Measurements from ENCODE around the gene BRICD5.

DNA sequence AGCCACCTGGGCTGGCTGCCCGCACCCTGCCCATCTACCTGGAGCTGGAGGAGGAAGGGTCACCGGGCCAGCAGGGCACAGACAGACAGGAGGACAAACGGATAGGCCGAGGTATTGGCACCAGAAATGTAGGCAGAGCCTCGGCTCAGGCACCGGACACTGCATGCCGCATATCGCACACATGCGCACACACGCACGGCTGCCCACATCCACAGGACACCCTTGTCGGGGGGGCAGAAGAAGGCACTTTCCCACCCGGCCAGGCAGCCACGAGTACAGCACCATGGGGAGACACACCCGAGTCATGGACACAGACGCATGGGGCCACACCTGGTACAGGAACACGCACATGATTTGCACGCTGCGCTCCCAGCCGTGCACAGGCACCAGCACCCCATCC is 28.7 kb downstream of the BRICD5 start:
- TF ChIP-seq, protein P1, sequence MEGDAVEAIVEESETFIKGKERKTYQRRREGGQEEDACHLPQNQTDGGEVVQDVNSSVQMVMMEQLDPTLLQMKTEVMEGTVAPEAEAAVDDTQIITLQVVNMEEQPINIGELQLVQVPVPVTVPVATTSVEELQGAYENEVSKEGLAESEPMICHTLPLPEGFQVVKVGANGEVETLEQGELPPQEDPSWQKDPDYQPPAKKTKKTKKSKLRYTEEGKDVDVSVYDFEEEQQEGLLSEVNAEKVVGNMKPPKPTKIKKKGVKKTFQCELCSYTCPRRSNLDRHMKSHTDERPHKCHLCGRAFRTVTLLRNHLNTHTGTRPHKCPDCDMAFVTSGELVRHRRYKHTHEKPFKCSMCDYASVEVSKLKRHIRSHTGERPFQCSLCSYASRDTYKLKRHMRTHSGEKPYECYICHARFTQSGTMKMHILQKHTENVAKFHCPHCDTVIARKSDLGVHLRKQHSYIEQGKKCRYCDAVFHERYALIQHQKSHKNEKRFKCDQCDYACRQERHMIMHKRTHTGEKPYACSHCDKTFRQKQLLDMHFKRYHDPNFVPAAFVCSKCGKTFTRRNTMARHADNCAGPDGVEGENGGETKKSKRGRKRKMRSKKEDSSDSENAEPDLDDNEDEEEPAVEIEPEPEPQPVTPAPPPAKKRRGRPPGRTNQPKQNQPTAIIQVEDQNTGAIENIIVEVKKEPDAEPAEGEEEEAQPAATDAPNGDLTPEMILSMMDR (conservative IDR thresholded peaks at IDR 0.05 in 1 of 2, IDR thresholded peaks at IDR 0.05 in 1 of 2; ENCODE audit: extremely low read depth in 1 of 2, insufficient read depth in 1 of 2, low read depth in 1 of 2, low read length in 2 of 2), result no peak
- TF ChIP-seq EZH2 (IDR thresholded peaks at IDR 0.05; ENCODE audit: borderline replicate concordance, low read length), result no peak
